AG10803 (cell line): Measurements from ENCODE around the gene SPATA31D1.

Source experiments
- DNase-seq: peaks from one replicate; pipeline ENCODE4 v3.0.0; 2010; ENCODE audit warnings: low read depth
- H3K4me3 ChIP-seq: 2 replicates; pipeline ENCODE4 v1.5.1; 2011; ENCODE audit warnings: mild to moderate bottlenecking, low read length, control low read depth
- TF ChIP-seq, protein P1 (sequence below): conservative IDR thresholded peaks from 2 replicates; pipeline ENCODE4 v1.5.1; 2011; ENCODE audit warnings: mild to moderate bottlenecking, low read length, control low read depth, inconsistent platforms

SPATA31D1 gene

DNA sequence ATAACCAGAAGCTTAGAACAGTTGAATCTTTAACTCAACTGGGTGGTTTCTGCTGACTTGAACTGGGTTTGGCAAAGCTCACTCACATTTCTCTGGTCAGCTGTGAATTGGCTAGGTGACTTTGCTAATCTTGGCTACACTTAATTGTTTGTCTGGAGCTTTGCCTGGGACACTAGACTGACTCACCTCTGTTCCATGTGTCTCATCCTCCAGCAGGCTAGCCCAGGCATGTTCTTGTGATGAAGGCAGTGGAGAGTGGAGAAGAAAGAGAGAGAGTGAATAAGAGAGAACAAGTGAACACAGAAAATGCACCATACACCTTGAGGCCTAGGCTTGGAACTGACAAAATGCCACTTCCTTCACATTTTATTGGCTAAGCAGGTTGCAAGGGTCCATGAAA lies 32.6 kb downstream of the SPATA31D1 start:
- DNase-seq = peak; percentile 99
- H3K4me3 ChIP-seq = no peak overlapping the region
- TF ChIP-seq, protein P1, sequence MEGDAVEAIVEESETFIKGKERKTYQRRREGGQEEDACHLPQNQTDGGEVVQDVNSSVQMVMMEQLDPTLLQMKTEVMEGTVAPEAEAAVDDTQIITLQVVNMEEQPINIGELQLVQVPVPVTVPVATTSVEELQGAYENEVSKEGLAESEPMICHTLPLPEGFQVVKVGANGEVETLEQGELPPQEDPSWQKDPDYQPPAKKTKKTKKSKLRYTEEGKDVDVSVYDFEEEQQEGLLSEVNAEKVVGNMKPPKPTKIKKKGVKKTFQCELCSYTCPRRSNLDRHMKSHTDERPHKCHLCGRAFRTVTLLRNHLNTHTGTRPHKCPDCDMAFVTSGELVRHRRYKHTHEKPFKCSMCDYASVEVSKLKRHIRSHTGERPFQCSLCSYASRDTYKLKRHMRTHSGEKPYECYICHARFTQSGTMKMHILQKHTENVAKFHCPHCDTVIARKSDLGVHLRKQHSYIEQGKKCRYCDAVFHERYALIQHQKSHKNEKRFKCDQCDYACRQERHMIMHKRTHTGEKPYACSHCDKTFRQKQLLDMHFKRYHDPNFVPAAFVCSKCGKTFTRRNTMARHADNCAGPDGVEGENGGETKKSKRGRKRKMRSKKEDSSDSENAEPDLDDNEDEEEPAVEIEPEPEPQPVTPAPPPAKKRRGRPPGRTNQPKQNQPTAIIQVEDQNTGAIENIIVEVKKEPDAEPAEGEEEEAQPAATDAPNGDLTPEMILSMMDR = no peak; the same call in 1 of the 2 replicates

DNA sequence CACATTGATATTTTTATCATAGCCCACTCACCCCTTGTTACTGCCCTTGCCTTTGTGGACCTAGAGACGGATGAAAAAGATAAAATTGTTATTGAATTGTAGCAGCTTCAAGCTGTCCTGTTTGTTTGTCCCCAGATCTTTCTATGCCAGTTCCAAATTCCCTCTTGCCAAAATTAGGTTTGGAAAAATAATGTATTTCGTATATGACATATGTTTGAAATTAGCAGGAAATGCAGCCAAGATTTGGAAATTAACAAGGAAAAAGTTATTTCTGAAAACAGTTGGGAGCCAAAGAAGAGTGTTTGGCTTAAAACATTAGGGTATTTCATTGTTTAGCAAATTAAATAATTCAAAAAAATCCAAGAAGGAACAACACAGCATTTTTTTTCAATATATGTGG lies 33.5 kb downstream of the SPATA31D1 start:
- TF ChIP-seq, protein P1 = no peak
- H3K4me3 ChIP-seq = no peak overlapping the region
- peak; percentile 47 for DNase-seq

DNA sequence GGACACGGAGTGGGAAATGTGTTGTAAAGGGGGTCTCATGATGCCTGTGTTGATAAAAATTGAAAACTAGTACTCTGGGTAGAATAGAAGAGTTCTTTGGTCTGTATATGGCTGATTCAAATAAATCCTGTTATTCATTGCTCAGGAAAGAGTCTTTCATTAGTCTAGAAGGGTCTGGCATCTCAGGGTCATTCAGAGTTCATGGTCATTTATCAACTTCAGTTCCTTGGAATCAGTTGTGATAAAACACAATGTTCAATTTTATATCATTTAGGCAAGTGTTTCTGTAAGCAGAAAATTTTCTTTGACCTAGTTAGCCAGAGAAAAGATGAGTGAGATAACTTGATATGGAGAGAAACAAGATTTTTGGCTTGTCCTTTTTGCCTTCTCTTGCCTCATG lies 36.3 kb downstream of the SPATA31D1 start:
- TF ChIP-seq, protein P1 = no peak
- no peak overlapping the region for H3K4me3 ChIP-seq
- no peak for DNase-seq

DNA sequence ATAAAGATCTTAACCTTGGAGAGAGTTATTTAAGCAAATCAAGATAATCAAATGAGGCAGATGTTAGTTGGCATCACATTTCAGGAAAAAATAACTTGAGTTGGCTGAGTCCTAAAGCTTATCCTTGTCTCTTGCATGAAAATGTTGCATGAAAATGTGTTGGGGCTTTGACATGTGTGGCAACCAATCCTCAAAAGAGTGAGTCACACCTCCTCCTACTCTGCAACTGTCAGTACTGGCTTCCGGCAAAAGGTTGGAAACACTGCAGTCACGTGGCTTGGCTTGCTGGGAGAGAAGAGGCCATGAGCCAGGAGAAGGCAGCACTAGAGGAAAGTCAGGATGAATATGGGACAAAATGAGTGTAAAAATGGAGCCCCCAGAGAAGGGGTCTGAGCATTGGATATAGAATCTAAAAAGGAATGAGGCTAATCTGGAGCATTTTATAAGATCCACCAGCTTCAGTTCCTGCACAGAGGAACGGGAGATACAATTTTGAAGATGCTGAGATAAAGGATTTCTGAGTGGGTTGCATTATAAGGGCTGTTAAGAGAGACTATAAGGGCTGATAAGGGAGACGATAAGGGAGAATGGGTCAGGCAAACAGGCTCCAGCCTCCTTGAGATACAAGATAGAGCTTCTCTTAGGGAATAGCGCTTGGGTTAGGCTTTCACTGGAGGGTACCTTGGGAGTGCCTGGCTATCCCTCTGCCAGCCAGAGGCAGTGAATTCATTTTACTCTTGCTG lies 43.1 kb downstream of the SPATA31D1 start:
- peak; percentile 80 for DNase-seq
- H3K4me3 ChIP-seq = no peak overlapping the region
- TF ChIP-seq, protein P1 = no peak

DNA sequence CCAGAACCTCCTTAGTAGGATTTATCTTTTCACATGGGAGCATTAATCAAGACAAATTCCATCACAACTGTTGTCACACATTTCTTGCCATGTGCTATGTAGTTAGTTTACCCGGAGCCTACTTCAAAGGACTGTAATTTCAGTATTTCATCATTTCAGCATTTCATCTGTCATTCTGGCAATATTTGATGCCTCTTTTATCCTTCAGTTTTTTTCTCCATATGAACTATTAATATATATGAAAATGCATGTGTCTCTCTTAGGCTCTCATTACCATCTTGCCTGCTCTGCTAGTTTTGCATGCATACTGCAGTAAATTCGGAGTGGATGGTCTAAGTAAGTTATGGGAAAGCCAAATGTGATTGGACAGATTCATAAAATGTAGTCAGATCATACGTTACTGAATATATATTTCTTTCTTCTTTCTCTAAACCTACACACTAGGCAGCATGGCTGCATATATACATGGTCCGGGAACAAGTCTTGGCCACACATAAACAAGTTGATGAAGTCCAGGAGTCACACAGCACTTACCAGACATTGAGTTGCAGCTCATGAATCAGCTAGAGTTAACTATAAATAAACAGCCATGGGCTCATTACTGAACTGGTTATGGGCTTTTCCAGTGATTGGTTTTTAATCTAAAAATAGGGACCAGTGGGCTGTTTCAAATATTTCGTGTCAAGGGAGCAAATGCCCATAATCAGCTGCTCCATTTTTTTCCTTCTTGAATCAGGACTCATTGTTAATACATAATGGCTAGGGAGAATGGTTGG lies 46.6 kb downstream of the SPATA31D1 start:
- no peak for DNase-seq
- no peak overlapping the region for H3K4me3 ChIP-seq
- TF ChIP-seq, protein P1 = no peak

DNA sequence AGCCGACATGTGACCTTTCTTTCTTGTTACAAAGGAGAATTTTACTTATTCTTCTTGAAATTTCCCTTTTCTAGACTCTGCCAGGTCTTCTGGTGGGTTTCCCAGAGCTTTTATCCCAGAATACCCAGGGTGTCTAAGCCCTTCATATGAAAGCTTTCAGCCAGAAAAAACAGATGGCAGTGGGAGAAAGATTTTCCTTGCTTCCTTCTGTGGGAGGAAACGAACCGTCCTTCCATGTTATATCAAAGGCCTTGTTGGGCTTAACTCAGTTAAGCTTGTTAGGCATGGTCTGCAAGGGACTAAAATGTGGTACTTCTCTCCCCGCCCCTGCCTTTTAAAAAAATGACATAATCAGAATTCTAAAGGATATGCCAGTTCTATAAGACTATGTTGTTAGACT lies 47.5 kb downstream of the SPATA31D1 start:
- TF ChIP-seq, protein P1 = no peak
- no peak overlapping the region for H3K4me3 ChIP-seq
- no peak for DNase-seq

DNA sequence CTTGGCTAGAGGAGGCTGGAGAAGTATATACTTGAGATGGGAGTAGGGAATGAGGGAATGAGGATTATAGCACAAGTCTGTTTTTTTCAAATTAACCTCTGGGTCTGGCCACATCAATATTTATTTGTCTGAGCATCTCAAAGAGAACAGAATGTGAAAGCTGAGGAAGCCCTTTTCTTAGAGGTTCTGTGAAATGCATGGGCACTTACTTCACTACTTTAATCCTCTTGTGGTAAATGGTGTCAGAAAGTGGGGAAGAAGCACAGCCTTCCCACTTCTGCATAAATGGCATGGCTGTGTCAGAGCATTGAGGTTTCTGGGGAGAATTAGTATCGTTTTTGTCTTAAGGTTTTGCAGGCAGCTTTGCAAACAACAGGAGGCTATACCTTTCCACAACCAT lies 48.6 kb downstream of the SPATA31D1 start:
- TF ChIP-seq, protein P1 = no peak
- H3K4me3 ChIP-seq = no peak overlapping the region
- DNase-seq = no peak
